ENCODE data around the gene COQ4. TPM values are rescaled to one million over a fixed set of nuclear protein-coding genes. Genes with fewer than 3 reads are reported as not detected.

COQ4 gene
- total and polyA plus RNA-seq, 2 of the 8 experiments (the other 6 are each of a cell fraction or from before 2014, with no cell fraction given): 32.3 to 58.8 TPM

DNA sequence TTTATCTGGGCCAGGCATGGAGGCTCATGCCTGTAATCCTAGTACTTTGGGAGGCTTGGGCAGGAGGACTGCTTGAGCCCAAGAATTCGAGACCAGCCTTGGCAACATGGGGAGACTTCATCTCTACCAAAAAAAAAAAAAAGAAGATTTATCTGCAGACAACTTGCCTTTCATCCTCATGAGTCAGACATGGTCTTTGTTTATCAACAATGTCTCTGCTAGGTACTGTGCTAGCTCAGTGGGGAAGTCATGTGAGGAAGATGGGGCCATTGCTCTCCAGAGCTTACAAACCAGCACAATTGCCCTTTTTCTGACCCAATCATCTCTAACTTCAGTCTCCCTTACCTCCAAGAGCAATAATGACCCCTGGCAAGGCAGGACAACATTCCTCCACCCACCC lies 50.1 kb downstream of the COQ4 start (continued):
- no peak for TF ChIP-seq JUND (IDR thresholded peaks at IDR 0.05; ENCODE audit: low read length)
- no peak for TF ChIP-seq EZH2 (IDR thresholded peaks at IDR 0.05; ENCODE audit: low read depth, low read length, severe bottlenecking)
- no peak for TF ChIP-seq SAP30 (IDR thresholded peaks at IDR 0.05; ENCODE audit: insufficient read depth, insufficient replicate concordance, low read length)
- TF ChIP-seq BCL11A (IDR thresholded peaks at IDR 0.05; ENCODE audit: low read depth in 2 of 2, low read length in 2 of 2): no peak
